ENCODE results near the gene MAST2. TPM values are rescaled to one million over a fixed set of nuclear protein-coding genes. Genes with fewer than 3 reads are reported as not detected.
"Not testable (repeated sequence)": the region's sequence is repeated elsewhere in the genome, so short reads cannot be mapped to it uniquely, and the experiment has no call there.

Gene MAST2
- total RNA-seq, 4 donors from 2014 or later = 44.9 to 78.3 (median 68.5) TPM

- WGBS = 86% methylated on average over 3 of the region's 3 CpGs
- TF ChIP-seq POLR2AphosphoS5 (IDR thresholded peaks at IDR 0.05) = no peak
- TF ChIP-seq POLR2A (IDR thresholded peaks at IDR 0.05; ENCODE audit: low read depth) = no peak
- no peak for TF ChIP-seq EP300 (IDR thresholded peaks at IDR 0.05)
- no peak for TF ChIP-seq CTCF (IDR thresholded peaks at IDR 0.05)
- Histone ChIP-seq H3K27me3 (no peaks in the 10 kb centered on the region), H3K4me1 (peaks cover 17 to 37% (median 24%) of the 10 kb centered on the region in 4 donors), H3K4me3 (no peak overlapping the region), H3K9me3 (no peaks in the 10 kb centered on the region), H3K27ac (replicated peaks in 1 of 4) (peak overlapping the region in 2 of 4 donors; percentile 21 to 33), H3K36me3 (no peaks in the 10 kb centered on the region)
- no peak for DNase-seq (ENCODE audit: extremely low spot score)
- intact Hi-C loops (cut with DNase I) = no loop called here
Observed at GRCh38 chr1:45928486-45929205, 125.2 kb downstream of the MAST2 start.

GRCh38 chr1:45929257-45929687 lies 125.9 kb downstream of the MAST2 start:
- intact Hi-C loops (cut with DNase I) = no loop called here
- Histone ChIP-seq H3K27me3 (no peaks in the 10 kb centered on the region), H3K27ac (replicated peaks in 1 of 4) (peak overlapping the region in 2 of 4 donors; percentile 21 to 33), H3K4me1 (peaks cover 17 to 33% (median 24%) of the 10 kb centered on the region in 4 donors), H3K9me3 (no peaks in the 10 kb centered on the region), H3K36me3 (no peaks in the 10 kb centered on the region), H3K4me3 (no peak overlapping the region)
- TF ChIP-seq POLR2A (IDR thresholded peaks at IDR 0.05; ENCODE audit: low read depth) (no peak), POLR2AphosphoS5 (IDR thresholded peaks at IDR 0.05) (no peak), EP300 (IDR thresholded peaks at IDR 0.05) (no peak), CTCF (IDR thresholded peaks at IDR 0.05) (no peak)
- WGBS = 6% methylated on average over 2 of the region's 2 CpGs
- no peak for DNase-seq (ENCODE audit: extremely low spot score)

GRCh38 chr1:45930258-45931150 lies 127.1 kb downstream of the MAST2 start:
- no peak overlapping the region for H3K27ac ChIP-seq (replicated peaks in 1 of 4)
- no peaks in the 10 kb centered on the region for H3K36me3 ChIP-seq
- peaks cover 16 to 33% (median 24%) of the 10 kb centered on the region in 4 donors for H3K4me1 ChIP-seq
- WGBS = 86% methylated on average over 7 of the region's 7 CpGs
- H3K9me3 ChIP-seq = no peaks in the 10 kb centered on the region
- no peaks in the 10 kb centered on the region for H3K27me3 ChIP-seq
- TF ChIP-seq EP300 (IDR thresholded peaks at IDR 0.05) (no peak), CTCF (IDR thresholded peaks at IDR 0.05) (no peak), POLR2A (IDR thresholded peaks at IDR 0.05; ENCODE audit: low read depth) (no peak), POLR2AphosphoS5 (IDR thresholded peaks at IDR 0.05) (no peak)
- no peak for DNase-seq (ENCODE audit: extremely low spot score)
- intact Hi-C loops (cut with DNase I) = no loop called here
- H3K4me3 ChIP-seq = no peak overlapping the region

GRCh38 chr1:45932205-45932604 lies 128.8 kb downstream of the MAST2 start:
- DNase-seq (ENCODE audit: extremely low spot score); intact Hi-C loops (cut with DNase I): not testable (repeated sequence)

GRCh38 chr1:45934947-45935346 lies 131.5 kb downstream of the MAST2 start:
- intact Hi-C loops (cut with DNase I) = no loop called here
- no peak for TF ChIP-seq EP300 (IDR thresholded peaks at IDR 0.05)
- TF ChIP-seq CTCF (IDR thresholded peaks at IDR 0.05) = no peak
- TF ChIP-seq POLR2A (IDR thresholded peaks at IDR 0.05; ENCODE audit: low read depth) = no peak
- TF ChIP-seq POLR2AphosphoS5 (IDR thresholded peaks at IDR 0.05) = no peak
- peaks cover 0 to 4% (median 0%) of the 10 kb centered on the region in 4 donors for H3K36me3 ChIP-seq
- H3K27ac ChIP-seq (replicated peaks in 1 of 4) = no peak overlapping the region
- no peaks in the 10 kb centered on the region for H3K9me3 ChIP-seq
- no peak for DNase-seq (ENCODE audit: extremely low spot score)
- WGBS = 93% methylated on average over 3 of the region's 3 CpGs
- H3K27me3 ChIP-seq = no peaks in the 10 kb centered on the region
- H3K4me3 ChIP-seq = no peak overlapping the region
- peaks cover 5 to 11% (median 8%) of the 10 kb centered on the region in 4 donors for H3K4me1 ChIP-seq

More at GRCh38 chr1:45932205-45932604, 128.8 kb downstream of the MAST2 start:
- not testable (repeated sequence) for H3K9me3 ChIP-seq; H3K27me3 ChIP-seq; H3K36me3 ChIP-seq; H3K4me3 ChIP-seq; H3K27ac ChIP-seq (replicated peaks in 1 of 4)
- WGBS = 95% methylated on average over 6 of the region's 6 CpGs
- peaks cover 13 to 24% (median 16%) of the 10 kb centered on the region in 4 donors for H3K4me1 ChIP-seq

All from esophagus muscularis mucosa (tissue), 4 donors.